Measurements from ENCODE around the gene SLIT2.

GRCh38 chr4:20287246-20287645 is 35.5 kb downstream of the SLIT2 start:
- TF ChIP-seq EZH2 (IDR thresholded peaks at IDR 0.05; ENCODE audit: low read length) (no peak), CTCF (optimal IDR thresholded peaks at IDR 0.05 in 1 of 3, IDR thresholded peaks at IDR 0.05 in 1 of 3, conservative IDR thresholded peaks at IDR 0.05 in 1 of 3; ENCODE audit: extremely low read depth in 1 of 3, insufficient read depth in 2 of 3, low read length in 3 of 3) (no peak)

Data from keratinocyte (primary cell).